SIG-M5 treated with dmso at 0.1 percent for 504 hours (cell line): ENCODE data around the gene KCNN3.

Experiments
- DNase-seq: peaks from one replicate; lab custom pipeline; 2025; ENCODE audit not compliant: unreplicated experiment; lab: John Stamatoyannopoulos, UW

Gene KCNN3

GRCh38 chr1:154880671-154881070 is 10.6 kb upstream of the KCNN3 start:
- no peak for DNase-seq

- DNase-seq, result no peak
Measured at GRCh38 chr1:154879038-154879421, 8.9 kb upstream of the KCNN3 start.

GRCh38 chr1:154878371-154879037 is 8.4 kb upstream of the KCNN3 start:
- peak; percentile 52 for DNase-seq

- no peak for DNase-seq
Measured at GRCh38 chr1:154877370-154877974, 7.4 kb upstream of the KCNN3 start.

- no peak for DNase-seq
Measured at GRCh38 chr1:154876842-154877369, 6.8 kb upstream of the KCNN3 start.

- no peak for DNase-seq
Measured at GRCh38 chr1:154874465-154874864, 4.4 kb upstream of the KCNN3 start.

- DNase-seq, result no peak
Measured at GRCh38 chr1:154873321-154873950, 3.4 kb upstream of the KCNN3 start.

- DNase-seq, result no peak
Measured at GRCh38 chr1:154871374-154871773, 1.3 kb upstream of the KCNN3 start.

- DNase-seq, result no peak
Measured at GRCh38 chr1:154870734-154871133, 653 bp upstream of the KCNN3 start.

GRCh38 chr1:154869351-154870114 is 548 bp downstream of the KCNN3 start:
- no peak for DNase-seq

- no peak for DNase-seq
Measured at GRCh38 chr1:154867841-154868605, 2.1 kb downstream of the KCNN3 start.

GRCh38 chr1:154867064-154867825 is 2.8 kb downstream of the KCNN3 start:
- no peak for DNase-seq

GRCh38 chr1:154866257-154867063 is 3.6 kb downstream of the KCNN3 start:
- no peak for DNase-seq

- DNase-seq, result no peak
Measured at GRCh38 chr1:154865442-154866256, 4.4 kb downstream of the KCNN3 start.

GRCh38 chr1:154864189-154864975 is 5.7 kb downstream of the KCNN3 start:
- no peak for DNase-seq

GRCh38 chr1:154863315-154864174 is 6.5 kb downstream of the KCNN3 start:
- DNase-seq, result peak; percentile 91

GRCh38 chr1:154862907-154863306 is 7.2 kb downstream of the KCNN3 start:
- no peak for DNase-seq
